Activated CD4-positive, alpha-beta T cell treated with anti-CD3 and anti-CD28 coated beads, Interleukin-2, Interleukin-6, amounts not matched to agents 100 ng/mL and 50 ng/mL, durations not matched to agents 16 hours and 8 hours (primary cell): ENCODE results near the gene WBP2.
"Not testable (repeated sequence)": the region's sequence is repeated elsewhere in the genome, so short reads cannot be mapped to it uniquely, and the experiment has no call there.

Source experiments
- DNase-seq: peaks from one replicate; pipeline ENCODE4 v3.0.0-alpha.2; 2020

WBP2 gene

DNA sequence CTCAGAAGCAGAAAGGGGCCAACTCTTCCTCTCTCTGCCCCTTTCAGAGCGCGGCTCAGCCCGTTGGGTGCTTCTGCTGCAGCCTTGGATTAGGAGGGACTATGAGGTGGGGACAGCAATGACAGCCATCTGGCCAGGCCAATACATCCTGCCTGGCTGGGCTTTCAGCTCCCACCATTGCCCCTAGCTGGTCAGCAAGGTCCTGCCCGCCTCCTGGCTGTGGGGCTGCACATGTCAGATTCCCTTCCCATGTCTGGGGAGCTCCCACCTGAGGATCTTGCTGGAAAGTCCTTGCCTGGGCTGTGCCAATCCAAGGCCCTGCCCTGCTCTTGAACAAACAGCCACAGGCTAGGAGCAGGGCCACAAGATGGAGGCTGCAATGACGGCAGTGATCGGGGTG lies 33.3 kb upstream of the WBP2 start:
- no peak for DNase-seq

GRCh38 chr17:75885860-75886259 lies 30.7 kb upstream of the WBP2 start:
- DNase-seq: not testable (repeated sequence)

DNA sequence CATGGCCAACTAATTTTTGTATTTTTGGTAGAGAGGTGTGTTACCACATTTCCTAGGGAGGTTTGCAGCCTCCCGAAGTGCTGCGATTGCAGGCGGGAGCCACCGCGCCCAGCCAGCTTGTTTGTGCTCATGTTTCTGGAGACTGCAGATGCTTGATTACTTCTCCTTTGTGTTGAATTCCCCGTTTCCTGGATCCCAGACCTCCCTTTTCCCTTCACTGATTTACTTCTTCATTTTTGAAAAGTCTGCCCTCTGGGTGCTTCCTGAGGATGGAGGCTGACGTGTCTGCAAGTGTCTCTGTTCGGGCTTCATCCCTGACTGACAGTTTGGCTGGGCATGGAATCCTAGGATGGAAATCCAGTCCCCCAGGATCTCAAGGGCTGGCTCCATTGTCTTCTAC lies 30.3 kb upstream of the WBP2 start:
- no peak for DNase-seq

DNA sequence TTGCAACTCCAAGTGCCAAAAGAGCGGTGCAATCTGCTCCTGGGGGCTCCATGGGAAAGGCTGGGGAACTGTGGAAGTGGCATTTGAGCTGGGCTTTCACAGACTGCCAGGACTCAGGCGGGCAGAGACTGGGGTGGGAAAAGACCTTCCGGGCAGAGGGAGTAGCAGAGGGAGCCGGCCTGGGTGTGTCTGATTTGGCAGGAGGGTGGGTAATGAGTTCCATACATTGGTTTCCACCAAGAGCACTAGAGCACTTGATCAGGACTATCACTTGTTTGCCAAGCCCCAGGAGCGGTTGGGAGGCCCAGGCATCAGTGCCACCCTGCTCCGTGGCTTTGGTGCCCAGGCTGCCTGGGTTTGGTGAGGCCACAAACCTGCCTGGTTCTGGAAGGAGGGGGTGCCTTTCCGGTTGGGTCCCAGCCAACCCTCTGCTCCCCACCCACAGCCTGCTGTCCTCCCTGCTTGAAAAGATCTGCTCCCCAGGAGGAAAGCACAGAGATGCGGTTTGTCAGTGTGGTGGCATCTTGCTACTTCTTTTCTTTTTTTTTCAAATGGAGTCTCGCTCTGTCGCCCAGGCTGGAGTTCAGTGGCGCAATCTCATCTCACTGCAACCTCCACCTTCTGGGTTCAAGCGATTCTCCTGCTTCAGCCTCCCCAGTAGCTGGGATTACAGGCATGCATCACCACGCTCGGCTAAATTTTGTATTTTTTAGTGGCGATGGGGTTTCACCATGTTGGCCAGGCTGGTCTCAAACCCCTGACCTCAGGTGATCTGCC lies 26.7 kb upstream of the WBP2 start:
- DNase-seq: no peak

- DNase-seq: no peak
Observed at GRCh38 chr17:75880266-75880665, 25.1 kb upstream of the WBP2 start.

DNA sequence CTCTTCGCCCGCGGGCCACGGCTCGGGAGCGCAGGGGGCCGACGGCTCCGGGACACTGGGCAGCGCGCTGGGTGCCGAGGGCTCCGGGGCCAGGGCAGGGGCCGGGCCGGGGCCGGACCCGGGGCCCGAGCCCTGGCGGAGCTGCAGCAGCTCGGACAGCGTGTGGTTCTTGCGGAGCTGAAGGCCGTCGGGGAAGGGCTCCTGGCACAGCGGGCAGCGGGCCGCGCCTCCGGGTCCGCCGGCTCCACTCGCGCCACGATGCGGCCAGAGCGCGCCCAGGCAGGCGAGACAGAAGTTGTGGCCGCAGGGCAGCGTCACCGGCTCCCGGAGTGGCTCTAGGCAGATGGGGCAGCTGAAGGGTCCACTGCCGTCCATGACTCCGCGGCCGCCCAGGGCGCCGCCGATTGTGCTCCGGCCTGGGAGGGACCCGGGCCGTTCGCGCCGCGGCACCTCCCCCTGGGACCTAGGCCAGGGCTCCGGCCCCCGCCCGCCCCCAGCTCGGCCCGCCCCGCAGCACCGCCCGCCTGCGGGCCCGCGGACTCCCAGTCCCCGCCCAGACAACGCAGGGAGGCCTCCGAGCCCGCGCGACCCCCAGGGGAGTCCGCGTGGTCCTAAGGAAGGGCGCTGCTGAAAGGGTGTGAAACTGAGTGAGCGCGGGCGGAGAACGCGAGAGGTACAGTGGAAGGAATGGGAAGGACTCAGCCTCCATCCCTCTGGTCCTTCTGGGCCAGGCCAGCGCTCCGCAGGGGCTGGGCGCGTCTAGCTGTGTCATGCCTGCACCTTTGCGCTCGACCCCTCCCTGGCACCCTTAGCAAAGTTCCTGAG lies 23.3 kb upstream of the WBP2 start, which contains the start of gene TRIM47:
TRIM47 (minus strand) TSS at position 408 of the 825 bp plus-strand sequence; CDS start at position 375, 33 bp downstream.
- peak; percentile 55 for DNase-seq

- peak; percentile 83 for DNase-seq
Observed at GRCh38 chr17:75877752-75878173, 22.6 kb upstream of the WBP2 start.

DNA sequence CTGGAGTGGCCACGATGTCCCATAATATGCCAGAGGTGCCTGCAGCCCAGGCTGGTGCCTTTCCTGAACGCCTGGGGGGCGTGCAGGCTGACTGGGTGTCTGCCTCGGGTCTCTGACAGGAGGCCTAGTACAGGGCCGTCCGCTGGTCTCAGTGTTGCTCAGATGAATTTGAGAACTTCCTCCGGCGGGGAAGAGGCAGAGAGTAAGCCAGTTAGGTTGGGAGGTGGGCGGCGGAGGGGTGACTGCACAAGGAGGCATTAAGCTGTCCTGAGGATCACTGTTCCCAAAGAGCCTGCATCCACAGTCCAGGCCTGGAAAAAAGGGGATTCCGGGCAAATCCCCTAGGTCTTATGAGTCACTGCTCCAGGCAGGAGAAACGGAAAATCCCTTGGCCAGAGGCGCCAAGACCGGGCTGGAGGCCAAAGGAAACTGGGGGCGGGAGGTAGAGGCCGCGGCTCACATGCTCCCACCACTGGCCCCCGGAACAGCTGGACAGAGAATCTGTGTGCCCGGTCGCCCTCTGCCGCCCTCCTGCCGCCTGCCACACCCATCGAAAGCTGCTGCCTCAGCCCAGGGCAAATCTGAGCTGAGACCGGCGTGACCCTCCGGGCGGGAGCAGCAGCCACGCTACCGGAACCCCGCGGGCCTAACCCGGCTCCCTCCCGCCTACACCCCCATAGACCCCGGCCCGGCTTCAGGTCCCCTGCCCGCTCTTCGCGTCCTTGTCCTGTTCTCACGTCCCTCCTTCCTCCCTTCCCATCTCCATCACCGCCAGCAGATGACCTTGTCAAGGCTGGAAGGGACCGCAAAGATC lies 22.0 kb upstream of the WBP2 start:
- peak; percentile 66 for DNase-seq

GRCh38 chr17:75876190-75876937 lies 21.2 kb upstream of the WBP2 start:
- DNase-seq: peak; percentile 86

DNA sequence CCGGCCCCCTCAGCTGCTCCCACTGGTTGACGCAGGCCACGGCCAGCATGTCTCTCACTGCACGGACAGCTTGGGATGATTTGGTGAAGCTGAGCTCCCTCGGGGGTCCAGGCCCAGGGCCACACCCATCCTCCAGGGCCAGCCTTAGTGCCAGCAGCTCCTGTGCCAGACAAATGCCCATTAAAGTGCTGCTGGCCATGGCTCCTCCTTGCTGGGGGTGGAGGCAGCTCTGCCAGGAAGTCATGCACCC lies 20.7 kb upstream of the WBP2 start:
- no peak for DNase-seq

DNA sequence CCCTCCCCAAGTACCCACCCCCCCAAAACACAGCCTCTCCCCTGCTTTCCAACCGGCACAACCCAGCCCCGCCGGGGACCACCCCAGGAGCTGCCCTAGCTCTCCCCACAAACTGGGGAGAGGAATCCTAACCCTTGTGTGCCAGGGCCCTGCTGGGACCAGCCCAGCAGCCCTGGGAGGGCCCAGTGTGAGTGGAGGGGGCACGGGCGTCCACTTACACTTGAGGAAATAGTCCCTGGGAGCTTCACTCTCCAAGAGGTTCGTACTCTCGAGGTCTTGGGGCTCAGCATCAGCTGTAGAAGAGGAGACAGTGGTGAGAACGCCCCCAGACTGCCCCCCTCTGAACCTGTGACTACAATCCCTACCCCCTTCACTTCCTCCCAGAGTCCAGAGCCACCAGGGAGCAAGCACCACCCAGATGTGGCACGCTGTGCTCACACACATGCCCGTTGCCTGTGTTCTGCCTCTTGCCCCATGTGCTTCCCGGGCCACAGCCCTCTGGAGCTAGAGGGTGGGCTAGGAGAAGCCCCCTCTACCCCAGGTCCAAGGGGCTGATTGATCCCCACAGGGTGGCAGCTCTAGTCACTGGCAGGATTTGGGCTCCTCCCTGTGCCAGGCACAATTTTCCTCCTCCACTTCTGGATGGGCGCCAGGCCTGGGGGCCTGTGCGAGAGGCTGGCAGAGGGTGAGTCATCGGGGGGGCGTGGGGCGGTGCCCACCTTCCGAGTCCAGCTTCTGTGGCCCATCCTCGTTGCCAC lies 20.2 kb upstream of the WBP2 start:
- no peak for DNase-seq

GRCh38 chr17:75874323-75875181 lies 19.4 kb upstream of the WBP2 start:
- DNase-seq: no peak

- DNase-seq: no peak
Observed at GRCh38 chr17:75873587-75874322, 18.6 kb upstream of the WBP2 start.

DNA sequence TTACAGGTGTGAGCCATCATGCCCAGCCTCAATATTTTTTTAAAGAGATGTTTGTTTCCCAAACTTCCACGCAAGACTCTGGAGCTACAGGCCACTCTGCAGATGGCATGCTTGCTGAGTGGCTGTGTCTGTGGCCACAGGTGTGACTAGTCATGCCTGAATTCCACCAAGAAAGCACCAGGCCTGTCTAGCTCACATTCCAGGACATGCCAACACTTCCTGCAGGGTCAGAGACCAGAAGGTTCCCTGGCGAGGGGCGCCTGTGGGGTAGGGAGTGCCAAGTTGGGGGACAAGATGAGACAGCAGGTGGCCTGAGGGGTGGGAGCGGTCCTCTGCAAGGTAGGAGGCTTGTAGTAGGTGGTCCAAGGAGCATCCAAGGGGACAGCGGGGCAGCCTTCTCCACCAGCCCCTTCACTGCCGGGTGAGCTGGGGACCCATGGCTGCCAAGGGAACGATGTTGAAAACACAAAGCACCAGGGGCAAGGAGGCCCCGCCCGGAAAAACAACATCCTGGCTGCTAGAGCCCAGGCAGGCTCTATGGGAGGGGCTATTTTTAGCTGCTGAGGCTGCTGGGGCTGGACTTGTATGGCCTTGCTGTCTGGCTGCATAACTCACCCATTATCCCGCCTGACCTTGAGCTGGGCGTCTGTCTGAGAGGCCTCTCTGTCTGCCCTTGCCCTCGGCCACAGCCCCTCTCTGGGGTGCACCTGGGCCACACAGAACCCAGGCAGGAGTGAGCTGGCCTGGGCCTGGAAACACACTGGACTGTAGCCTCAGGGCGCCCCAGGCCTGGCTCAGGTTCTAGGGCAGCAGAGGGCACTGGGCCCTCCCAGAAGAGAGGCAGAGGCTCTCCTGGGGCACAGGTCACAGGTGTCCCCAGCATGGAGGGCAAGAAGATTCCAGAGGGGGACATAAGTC lies 17.6 kb upstream of the WBP2 start:
- DNase-seq: peak; percentile 63

- DNase-seq: not testable (repeated sequence)
Observed at GRCh38 chr17:75870228-75870627, 15.1 kb upstream of the WBP2 start.

DNA sequence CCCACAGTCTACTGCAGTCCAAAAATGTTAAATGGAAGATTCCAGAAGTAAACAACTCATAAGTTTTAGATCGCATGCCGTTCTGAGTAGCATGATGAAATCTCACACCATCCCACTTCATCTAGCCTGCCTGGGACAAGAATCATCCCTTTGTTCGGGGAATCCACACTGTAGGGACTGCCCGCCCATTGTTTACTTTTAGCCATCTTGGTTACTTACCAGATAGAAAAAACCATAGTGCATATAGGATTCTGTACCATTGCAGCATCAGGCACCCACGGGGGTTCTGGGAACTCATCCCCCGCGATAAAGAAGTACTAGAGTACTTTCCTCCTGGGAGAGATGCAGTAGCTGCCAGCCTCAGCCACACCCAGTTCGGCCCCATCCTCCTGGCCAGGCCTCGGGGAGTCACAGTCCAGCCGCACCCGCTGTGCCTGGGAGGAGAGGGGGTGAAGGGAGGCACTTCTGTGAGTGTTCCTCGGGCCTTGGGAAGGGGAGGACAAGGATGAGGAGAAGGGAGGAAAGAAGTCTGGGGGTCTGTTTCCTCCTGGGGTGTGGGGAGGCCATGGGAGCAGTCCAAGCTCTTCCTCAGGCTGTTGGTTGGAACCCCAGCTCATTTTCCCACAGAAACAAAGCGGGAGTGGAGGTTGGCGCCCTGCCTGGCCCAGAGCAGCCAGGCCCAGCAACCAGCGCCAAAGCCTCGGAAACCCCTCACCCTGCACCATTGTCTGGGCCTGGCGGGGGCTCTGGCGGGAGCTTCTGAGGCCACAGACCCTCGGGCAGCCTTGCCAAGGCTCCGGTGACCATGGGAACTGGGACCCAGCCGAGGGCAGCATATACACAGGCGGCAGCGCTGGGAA lies 14.4 kb upstream of the WBP2 start:
- no peak for DNase-seq

DNA sequence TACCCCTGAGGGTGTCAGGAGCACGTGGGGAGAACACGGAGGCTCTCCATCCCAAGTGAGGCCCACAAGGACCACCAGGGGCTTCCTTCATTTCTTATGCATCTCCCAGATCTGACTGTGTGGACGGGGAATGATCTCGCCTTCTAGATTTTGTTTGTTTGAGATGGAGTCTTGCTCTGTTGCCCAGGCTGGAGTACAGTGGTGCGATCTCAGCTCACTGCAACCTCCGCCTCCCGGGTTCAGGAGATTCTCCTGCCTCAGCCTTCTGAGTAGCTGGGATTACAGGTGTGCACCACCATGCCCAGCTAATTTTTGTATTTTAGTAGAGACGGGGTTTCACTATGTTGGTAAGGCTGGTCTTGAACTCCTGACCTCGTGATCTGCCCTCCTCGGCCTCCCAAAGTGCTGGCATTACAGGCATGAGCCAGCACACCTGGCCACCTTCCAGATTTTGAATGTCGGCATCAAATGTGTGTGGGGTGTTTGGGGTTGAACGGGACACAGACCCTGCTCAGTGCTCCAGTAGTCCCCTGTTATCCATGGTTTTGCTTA lies 13.7 kb upstream of the WBP2 start:
- not testable (repeated sequence) for DNase-seq
